Activated CD8-positive, alpha-beta memory T cell treated with anti-CD3 and anti-CD28 coated beads, Interleukin-2, amount 50 U/mL, for 48 hours (primary cell): ENCODE results near the gene TAPBPL.
"Not testable (repeated sequence)": the region's sequence is repeated elsewhere in the genome, so short reads cannot be mapped to it uniquely, and the experiment has no call there.

Experiments used
- DNase-seq: peaks from one replicate; pipeline ENCODE4 v3.0.0-alpha.2; 2020

TAPBPL gene

DNA sequence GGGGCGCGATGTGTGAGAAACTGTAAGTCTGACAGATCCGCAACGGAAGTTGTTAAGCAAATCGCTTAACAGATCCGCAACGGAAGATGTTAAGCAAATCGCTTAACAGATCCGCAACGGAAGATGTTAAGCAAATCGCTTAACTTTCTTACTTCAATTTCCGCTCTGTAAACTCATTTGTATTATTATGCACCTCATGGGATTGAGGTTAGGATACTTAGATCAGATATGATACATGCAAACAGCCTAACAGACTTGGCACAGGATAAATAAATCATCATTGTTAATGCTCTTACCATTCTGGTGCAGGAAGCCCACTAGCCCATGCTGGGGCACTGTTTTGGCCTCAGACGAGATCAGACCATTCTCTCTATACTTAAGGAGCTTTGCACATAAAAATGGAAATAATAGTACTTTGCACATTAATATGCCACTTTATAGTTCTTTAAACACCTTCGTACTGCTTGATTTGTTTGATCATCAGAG lies 42.5 kb downstream of the TAPBPL start:
- no peak for DNase-seq

DNA sequence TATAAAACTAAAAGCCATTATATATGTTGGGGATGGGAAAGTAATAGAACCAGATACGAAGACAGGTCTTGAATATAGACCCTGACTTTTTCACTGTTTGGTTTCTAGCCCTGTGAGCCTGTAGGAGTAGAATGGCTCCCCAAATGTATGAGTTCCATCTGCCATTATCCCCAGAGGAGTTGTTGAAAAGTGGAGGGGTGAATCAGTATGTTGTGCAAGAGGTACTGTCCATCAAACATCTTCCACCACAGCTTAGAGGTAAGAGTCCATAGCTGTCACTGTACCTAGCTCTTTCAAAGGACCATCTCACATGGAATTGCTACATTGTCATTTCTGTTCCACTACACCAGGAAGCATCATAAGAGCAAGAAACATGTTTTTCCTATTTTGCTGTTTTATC lies 43.1 kb downstream of the TAPBPL start:
- no peak for DNase-seq

DNA sequence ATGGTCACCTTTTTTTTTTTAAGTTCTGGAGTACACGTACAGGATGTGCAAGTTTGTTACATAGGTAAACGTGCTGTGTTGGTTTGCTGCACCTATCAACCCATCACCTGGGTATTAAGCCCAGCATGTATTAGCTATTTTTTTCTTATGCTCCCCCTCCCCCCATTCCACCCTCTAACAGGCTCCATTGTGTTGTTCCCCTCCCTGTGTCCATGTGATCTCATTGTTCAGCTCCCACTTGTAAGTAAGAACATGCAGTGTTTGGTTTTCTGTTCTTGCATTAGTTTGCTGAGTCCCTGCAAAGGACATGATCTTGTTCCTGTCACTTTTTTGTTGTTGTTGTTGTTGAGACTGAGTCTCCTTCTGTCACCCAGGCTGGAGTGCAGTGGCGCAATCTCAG lies 45.4 kb downstream of the TAPBPL start:
- DNase-seq: not testable (repeated sequence)

DNA sequence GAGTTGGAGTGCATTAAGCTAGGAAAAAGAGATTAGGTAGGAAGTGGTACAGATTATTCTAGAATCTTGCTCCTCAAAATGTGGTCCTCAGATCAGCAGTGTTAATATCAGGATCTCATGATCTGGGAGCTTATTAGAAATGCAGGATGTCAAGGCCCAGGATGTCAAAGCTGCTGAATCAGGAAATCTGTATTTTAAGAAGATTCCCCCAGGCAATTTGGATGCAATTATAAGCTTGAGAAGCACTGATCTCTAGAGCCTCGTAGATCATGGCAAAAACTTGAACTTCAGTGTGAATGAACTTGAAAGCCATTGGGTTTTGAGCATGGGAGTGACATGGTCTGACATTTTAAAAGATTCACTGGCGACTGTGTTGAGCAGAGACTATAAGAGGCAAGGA lies 48.6 kb downstream of the TAPBPL start:
- no peak for DNase-seq

DNA sequence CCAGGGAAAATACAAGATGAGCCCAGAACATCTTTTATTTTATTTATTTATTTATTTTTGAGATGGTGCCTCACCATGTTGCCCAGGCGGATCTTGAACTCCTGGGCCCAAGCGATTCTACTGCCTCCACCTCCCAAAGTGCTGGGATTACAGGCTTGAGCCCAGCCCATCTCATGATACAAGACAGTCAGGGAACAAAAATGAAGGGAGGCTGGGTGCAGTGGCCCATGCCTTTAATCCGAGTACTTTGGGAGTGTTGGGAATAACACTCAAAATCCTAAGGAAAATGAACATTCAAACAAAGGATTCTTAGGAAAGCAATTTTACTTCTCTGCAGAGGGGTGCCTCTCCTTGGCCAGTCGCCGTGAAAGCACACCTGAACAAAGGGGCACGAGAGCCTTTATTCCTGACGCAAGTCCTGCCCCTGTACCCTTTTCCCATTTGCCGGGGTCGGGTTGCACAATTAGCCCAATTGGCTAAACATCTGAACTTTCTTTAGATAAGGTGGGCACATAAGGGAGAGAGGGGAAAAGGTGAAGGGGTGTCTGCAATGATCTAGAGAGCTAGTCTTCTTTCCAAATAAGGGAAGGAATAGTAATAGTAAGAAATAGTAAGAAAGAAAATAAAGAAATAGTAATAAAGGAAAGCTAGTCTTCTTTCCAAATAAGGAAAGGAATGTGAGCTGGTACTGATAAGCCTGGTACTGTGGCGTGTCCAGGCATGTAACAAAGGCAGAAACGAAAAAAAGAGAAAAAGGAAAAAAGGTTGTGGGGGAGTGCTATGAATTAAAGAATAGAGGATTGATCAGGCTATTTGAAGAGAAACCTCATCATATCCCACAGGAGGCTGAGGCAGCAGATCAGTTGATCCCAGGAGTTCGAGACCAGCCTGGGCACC lies 55.5 kb downstream of the TAPBPL start:
- no peak for DNase-seq

DNA sequence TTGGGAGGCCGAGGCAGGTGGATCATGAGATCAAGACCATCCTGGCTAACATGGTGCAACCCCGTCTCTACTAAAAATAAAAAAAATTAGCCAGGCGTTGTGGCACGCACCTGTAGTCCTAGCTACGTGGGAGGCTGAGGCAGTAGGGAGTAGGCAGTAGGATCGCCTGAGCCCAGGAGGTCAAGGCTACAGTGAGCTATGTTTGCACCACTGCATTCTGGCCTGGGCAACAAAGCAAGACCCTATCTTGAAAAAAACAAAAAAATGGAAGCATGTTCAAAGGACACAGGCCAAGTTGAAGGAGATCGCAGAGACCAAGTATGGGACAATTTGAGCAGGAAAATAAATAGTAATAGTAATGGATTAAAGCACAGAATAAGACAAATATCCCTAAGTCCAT lies 56.2 kb downstream of the TAPBPL start:
- no peak for DNase-seq
